ENCODE measurements around the gene CDC40.

Gene CDC40

GRCh38 chr6:110185879-110186278, 5.7 kb downstream of the CDC40 start:
- Histone ChIP-seq H3K27ac (ENCODE audit: low read length) (no peak overlapping the region), H2AFZ (ENCODE audit: low read depth, low read length) (no peak overlapping the region), H3K4me1 (ENCODE audit: insufficient read depth, low read length) (peaks cover 44% of the 10 kb centered on the region), H4K20me1 (ENCODE audit: insufficient read depth, low read length) (peaks cover 46% of the 10 kb centered on the region), H3K27me3 (ENCODE audit: insufficient read depth, low read length, poor library complexity) (no peaks in the 10 kb centered on the region), H3K9me3 (ENCODE audit: insufficient read depth, low read length, severe bottlenecking) (no peaks in the 10 kb centered on the region), H3K9ac (ENCODE audit: low read depth, low read length) (no peak overlapping the region), H3K4me2 (ENCODE audit: insufficient read depth, low read length) (peak overlapping the region; percentile 34; the same call in 1 of the 2 replicates), H3K4me3 (ENCODE audit: low read depth in 1 of 2, low read length in 2 of 2) (no peak overlapping the region), H3K36me3 (ENCODE audit: insufficient read depth, low read length) (peaks cover 7% of the 10 kb centered on the region; the same call in 1 of the 2 replicates), H3K79me2 (ENCODE audit: insufficient read depth, low read length) (peaks cover 98% of the 10 kb centered on the region)
- ATAC-seq (ENCODE audit: insufficient read depth, low read depth) (peak; percentile 42; the same call in 2 of the 3 replicates), DNase-seq (no peak)
- no peak for TF ChIP-seq EZH2 (IDR thresholded peaks at IDR 0.05; ENCODE audit: borderline replicate concordance, low read depth, low read length, severe bottlenecking)
- TF ChIP-seq, protein P1, sequence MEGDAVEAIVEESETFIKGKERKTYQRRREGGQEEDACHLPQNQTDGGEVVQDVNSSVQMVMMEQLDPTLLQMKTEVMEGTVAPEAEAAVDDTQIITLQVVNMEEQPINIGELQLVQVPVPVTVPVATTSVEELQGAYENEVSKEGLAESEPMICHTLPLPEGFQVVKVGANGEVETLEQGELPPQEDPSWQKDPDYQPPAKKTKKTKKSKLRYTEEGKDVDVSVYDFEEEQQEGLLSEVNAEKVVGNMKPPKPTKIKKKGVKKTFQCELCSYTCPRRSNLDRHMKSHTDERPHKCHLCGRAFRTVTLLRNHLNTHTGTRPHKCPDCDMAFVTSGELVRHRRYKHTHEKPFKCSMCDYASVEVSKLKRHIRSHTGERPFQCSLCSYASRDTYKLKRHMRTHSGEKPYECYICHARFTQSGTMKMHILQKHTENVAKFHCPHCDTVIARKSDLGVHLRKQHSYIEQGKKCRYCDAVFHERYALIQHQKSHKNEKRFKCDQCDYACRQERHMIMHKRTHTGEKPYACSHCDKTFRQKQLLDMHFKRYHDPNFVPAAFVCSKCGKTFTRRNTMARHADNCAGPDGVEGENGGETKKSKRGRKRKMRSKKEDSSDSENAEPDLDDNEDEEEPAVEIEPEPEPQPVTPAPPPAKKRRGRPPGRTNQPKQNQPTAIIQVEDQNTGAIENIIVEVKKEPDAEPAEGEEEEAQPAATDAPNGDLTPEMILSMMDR (IDR thresholded peaks at IDR 0.05; ENCODE audit: borderline replicate concordance, extremely low read depth, low read length, poor library complexity, severe bottlenecking): no peak

DNA sequence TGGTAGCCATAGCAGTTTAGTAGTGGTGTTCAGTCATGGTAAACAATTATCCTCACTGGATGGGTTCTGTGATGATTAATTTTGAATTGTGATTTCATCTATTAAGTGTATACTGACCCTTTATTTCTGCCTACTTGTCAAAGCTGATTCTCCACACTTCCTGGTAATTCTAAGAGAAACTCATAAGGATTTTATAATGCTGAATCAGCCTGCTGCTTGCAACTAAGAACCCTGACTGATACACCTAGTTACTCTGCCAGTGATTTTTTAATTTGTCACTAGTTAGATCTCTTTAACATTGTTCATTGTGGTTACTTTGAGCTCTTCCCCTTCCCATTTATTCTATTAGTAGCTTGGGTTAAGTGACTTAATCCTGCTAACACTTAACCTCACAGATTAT, 8.6 kb downstream of the CDC40 start:
- Histone ChIP-seq H3K79me2 (ENCODE audit: insufficient read depth, low read length) (peaks cover 85% of the 10 kb centered on the region), H3K9ac (ENCODE audit: low read depth, low read length) (no peak overlapping the region), H4K20me1 (ENCODE audit: insufficient read depth, low read length) (peaks cover 37% of the 10 kb centered on the region), H3K36me3 (ENCODE audit: insufficient read depth, low read length) (peaks cover 4% of the 10 kb centered on the region; the same call in 1 of the 2 replicates), H3K4me2 (ENCODE audit: insufficient read depth, low read length) (no peak overlapping the region), H3K4me1 (ENCODE audit: insufficient read depth, low read length) (peaks cover 15% of the 10 kb centered on the region; the same call in 1 of the 2 replicates), H2AFZ (ENCODE audit: low read depth, low read length) (no peak overlapping the region), H3K27ac (ENCODE audit: low read length) (no peak overlapping the region), H3K27me3 (ENCODE audit: insufficient read depth, low read length, poor library complexity) (no peaks in the 10 kb centered on the region), H3K4me3 (ENCODE audit: low read depth in 1 of 2, low read length in 2 of 2) (no peak overlapping the region), H3K9me3 (ENCODE audit: insufficient read depth, low read length, severe bottlenecking) (no peaks in the 10 kb centered on the region)
- ATAC-seq (ENCODE audit: insufficient read depth, low read depth) (no peak), DNase-seq (no peak)
- TF ChIP-seq, protein P1 (IDR thresholded peaks at IDR 0.05; ENCODE audit: borderline replicate concordance, extremely low read depth, low read length, poor library complexity, severe bottlenecking): no peak
- TF ChIP-seq EZH2 (IDR thresholded peaks at IDR 0.05; ENCODE audit: borderline replicate concordance, low read depth, low read length, severe bottlenecking): no peak

DNA sequence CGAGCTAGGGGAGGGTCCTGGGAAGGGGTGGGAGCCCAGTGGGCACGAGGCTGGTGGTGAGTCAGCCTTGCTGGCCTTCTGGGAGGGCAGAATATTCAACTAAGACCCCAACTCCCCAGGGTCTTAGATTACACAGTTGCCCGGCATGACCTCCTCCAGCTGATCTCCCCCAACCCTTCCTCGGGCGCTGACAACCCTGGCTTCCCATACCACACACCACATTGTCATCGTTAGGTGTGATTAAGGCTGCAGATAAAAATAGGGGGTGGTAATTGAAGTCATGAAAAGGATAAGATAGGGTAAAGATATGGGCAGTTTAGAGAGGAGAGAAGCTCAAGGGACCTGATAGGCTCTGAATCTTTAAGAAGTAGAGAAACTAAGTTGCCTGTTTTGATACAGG, 10.5 kb downstream of the CDC40 start:
- Histone ChIP-seq H3K36me3 (ENCODE audit: insufficient read depth, low read length) (peaks cover 11% of the 10 kb centered on the region; the same call in 1 of the 2 replicates), H3K79me2 (ENCODE audit: insufficient read depth, low read length) (peaks cover 71% of the 10 kb centered on the region), H3K9ac (ENCODE audit: low read depth, low read length) (no peak overlapping the region), H3K4me1 (ENCODE audit: insufficient read depth, low read length) (peaks cover 6% of the 10 kb centered on the region; the same call in 1 of the 2 replicates), H3K27me3 (ENCODE audit: insufficient read depth, low read length, poor library complexity) (no peaks in the 10 kb centered on the region), H3K4me3 (ENCODE audit: low read depth in 1 of 2, low read length in 2 of 2) (no peak overlapping the region), H3K4me2 (ENCODE audit: insufficient read depth, low read length) (no peak overlapping the region), H4K20me1 (ENCODE audit: insufficient read depth, low read length) (peaks cover 39% of the 10 kb centered on the region), H2AFZ (ENCODE audit: low read depth, low read length) (no peak overlapping the region), H3K27ac (ENCODE audit: low read length) (no peak overlapping the region), H3K9me3 (ENCODE audit: insufficient read depth, low read length, severe bottlenecking) (no peaks in the 10 kb centered on the region)
- ATAC-seq (ENCODE audit: insufficient read depth, low read depth) (no peak), DNase-seq (no peak)
- no peak for TF ChIP-seq EZH2 (IDR thresholded peaks at IDR 0.05; ENCODE audit: borderline replicate concordance, low read depth, low read length, severe bottlenecking)
- TF ChIP-seq, protein P1 (IDR thresholded peaks at IDR 0.05; ENCODE audit: borderline replicate concordance, extremely low read depth, low read length, poor library complexity, severe bottlenecking): no peak

Data from DND-41 (cell line).